GM20000 (cell line): ENCODE data around the gene KLHL2.

Source experiments
- DNase-seq: peaks from one replicate; pipeline ENCODE4 v3.0.0; 2012; ENCODE audit warnings: low spot score
- CTCF ChIP-seq: IDR thresholded peaks from 2 replicates; pipeline ENCODE4 v1.5.1; 2012; ENCODE audit warnings: mild to moderate bottlenecking, control low read depth; ENCODE audit errors: extremely low read depth, missing control alignments

KLHL2 gene

DNA sequence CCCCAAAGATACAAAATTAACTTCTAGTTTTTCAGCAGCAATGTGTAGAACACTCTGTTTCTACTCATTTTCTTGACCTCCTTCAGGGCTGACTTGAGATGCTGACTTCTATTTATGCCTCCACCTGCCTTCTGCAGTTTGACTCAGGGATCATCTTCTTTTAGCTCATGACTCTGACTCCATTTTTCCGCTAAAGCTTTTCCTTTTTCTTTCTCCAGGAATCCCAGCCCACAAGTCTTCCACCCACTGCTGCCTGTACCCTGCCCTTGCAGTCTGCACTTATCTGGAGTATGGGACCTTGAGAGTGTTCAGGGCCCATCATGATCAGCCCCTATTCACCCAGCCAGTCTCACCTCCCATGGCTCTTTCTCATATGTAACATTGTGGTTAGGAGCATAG lies 14.9 kb upstream of the KLHL2 start:
- no peak for DNase-seq
- TF ChIP-seq CTCF = no peak

GRCh38 chr4:165192956-165193355 lies 14.4 kb upstream of the KLHL2 start:
- no peak for DNase-seq
- no peak for TF ChIP-seq CTCF

- no peak for DNase-seq
- TF ChIP-seq CTCF = no peak
Observed at GRCh38 chr4:165194368-165194767, 13.0 kb upstream of the KLHL2 start.

DNA sequence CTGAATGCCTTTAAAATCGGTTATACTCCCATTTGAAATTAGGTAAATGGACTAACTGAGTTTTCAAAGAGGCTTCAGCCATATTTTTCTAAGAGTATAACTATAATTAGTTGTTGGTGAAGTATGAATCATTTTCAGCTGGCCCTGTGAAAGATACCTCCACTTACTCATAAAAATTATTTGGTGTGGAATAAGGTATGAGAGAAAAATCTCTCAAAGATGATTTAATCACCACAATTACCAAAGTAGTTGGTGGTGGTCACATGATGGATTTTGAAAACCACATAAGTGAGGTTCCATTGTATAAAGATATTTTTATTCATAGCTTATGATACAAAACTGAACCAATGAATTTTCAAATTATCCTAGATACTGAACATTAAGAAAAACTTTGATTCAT lies 9.0 kb upstream of the KLHL2 start:
- TF ChIP-seq CTCF = no peak
- DNase-seq = no peak

GRCh38 chr4:165199286-165199685 lies 8.1 kb upstream of the KLHL2 start:
- DNase-seq = no peak
- TF ChIP-seq CTCF = no peak

DNA sequence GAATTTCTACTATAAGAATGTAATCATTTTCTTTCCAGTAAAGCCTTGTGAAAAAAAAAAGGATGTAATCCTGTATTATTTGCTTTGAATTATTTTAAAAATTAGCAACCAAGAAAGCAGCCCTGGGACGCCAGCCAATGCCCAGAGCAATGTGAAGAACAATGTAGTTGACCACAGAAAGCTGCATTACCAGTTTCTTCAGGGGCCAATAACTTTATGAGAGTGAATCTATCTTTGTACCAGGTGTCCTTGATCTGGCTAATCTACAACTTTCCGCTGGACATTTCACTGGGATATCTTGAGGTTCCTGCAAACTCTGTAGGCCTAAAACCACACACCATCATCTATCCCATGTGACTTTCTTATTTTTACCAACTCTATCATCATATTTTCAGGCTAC lies 7.6 kb upstream of the KLHL2 start:
- DNase-seq = no peak
- no peak for TF ChIP-seq CTCF

DNA sequence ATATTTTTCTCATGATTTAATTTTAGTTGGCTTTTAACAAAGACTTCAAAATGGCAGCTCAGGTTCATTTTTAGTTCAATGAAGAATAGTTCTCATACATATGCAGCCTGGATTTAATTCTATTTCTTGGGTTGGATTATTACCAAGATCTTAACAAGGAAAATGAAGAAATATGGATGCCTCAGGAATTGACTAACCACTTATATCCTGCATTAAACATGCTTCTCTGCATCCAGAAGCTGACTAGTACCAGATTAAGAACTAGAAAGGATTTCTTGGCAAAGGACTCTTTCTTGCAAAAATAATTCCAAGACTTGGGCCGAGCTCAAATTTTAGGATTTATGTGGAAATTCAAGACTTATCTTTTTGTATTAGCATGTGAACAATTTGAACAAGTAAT lies 5.6 kb upstream of the KLHL2 start:
- no peak for DNase-seq
- TF ChIP-seq CTCF = no peak
